SJSA1 (cell line): ENCODE data around the gene RND1. TPM values are rescaled to one million over a fixed set of nuclear protein-coding genes. Genes with fewer than 3 reads are reported as not detected.
A peak's percentile ranks its signal among the peaks of the same experiment; 100 is the strongest.

Experiments
- DNase-seq, 2 experiments: peaks; one replicate each; pipeline ENCODE4 v3.0.0-alpha.2; 2015 to 2020; ENCODE audit warnings: low spot score in 2 of 2, low read depth in 1 of 2
- H3K27ac ChIP-seq: fragments of 250-450 bp; sonication (Bioruptor Pico); 2 replicates; pipeline ENCODE4 v1.5.1; 2020; ENCODE audit warnings: mild to moderate bottlenecking, moderate library complexity
- H3K27me3 ChIP-seq: fragments of 250-450 bp; sonication (Bioruptor Pico); replicated peaks from 2 replicates; pipeline ENCODE4 v1.5.1; 2020; ENCODE audit warnings: mild to moderate bottlenecking, moderate library complexity
- H3K36me3 ChIP-seq: fragments of 250-450 bp; sonication (Bioruptor Pico); 2 replicates; pipeline ENCODE4 v1.5.1; 2020; ENCODE audit warnings: mild to moderate bottlenecking
- H3K4me1 ChIP-seq: fragments of 250-450 bp; sonication (Bioruptor Pico); replicated peaks from 2 replicates; pipeline ENCODE4 v1.6.1; 2021; ENCODE audit warnings: mild to moderate bottlenecking
- H3K4me3 ChIP-seq: fragments of 250-450 bp; sonication (Bioruptor Pico); 2 replicates; pipeline ENCODE4 v1.5.1; 2020; ENCODE audit warnings: mild to moderate bottlenecking
- H3K9me3 ChIP-seq: fragments of 250-450 bp; sonication (Bioruptor Pico); replicated peaks from 2 replicates; pipeline ENCODE4 v1.5.1; 2020; ENCODE audit warnings: mild to moderate bottlenecking
- total RNA-seq: library from RNA; depleted of rRNA; stranded (reverse); fragments of >200 nt; shearing (Covaris generic); gene quantifications from 2 replicates; pipeline ENCODE4 v1.2.3, GENCODE V29; 2014

The RND1 gene
- total RNA-seq, 1 experiment from 2014 or later: not detected

DNA sequence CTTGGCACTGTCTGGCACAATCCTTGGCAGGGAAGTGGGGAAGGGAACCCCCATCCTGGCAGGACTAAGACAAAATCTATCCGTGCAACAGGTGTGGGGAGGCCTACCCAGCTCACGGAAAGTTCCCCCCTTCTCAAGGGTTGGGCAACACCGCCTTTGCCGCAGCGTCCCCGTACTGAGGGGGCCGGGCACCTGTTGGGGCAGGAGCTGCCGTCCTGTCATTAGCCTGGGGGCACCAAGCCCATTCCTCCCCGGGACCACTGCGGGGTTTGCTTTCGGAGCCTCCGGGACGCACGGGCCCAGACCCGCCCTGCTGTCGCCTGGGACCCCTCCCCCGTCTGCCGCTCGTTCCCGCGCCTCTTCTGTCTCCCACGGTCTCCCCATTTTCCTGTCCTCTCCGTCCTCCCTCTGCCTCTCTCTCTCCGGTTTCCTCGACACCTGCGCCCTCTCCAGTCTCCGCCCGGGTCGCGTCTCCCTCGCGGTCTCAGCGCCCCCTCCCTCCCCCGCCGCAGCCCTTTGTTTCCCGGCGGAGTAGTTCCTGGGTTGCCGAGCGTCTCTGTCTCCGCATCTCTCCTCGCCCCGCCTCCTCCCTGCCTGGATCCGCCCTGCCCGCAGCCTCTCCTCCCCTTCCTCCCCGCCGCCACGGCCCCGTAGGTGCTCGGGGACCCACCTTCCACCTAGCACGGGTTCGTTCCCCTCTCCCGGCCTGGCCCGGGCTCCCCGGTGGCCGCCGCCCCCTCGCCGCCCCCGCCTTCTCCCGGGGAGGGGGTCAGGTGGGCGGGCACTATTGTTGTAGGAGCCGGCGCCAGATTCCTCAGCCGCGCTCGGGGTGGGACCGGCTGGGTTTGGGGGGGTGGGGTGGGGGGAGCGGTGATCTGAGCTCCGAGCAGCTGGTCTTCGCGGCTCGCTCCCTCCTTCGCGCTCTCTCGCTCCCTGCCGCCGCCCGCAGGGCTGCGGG is 47.5 kb downstream of the RND1 start, which contains the start of gene CACNB3:
Gene CACNB3, plus strand, starts transcription at position 624 of the 958 bp plus-strand sequence. CDS start 434 bp downstream, outside the sequence.
- Histone ChIP-seq H3K4me1 (peaks cover 20% of the 10 kb centered on the region), H3K9me3 (no peaks in the 10 kb centered on the region; the same call in 1 of the 2 replicates), H3K27ac (no peak within 1 kb of the TSS), H3K36me3 (no peaks in the 10 kb centered on the region), H3K27me3 (no peaks in the 10 kb centered on the region), H3K4me3 (peak within 1 kb of the TSS; percentile 49)
- peak; percentile 36 to 73 for DNase-seq

GRCh38 chr12:48816143-48816854 is 49.4 kb downstream of the RND1 start:
- Histone ChIP-seq H3K4me1 (peaks cover 24% of the 10 kb centered on the region), H3K9me3 (no peaks in the 10 kb centered on the region; the same call in 1 of the 2 replicates), H3K36me3 (no peaks in the 10 kb centered on the region), H3K27me3 (no peaks in the 10 kb centered on the region), H3K27ac (no peak overlapping the region), H3K4me3 (no peak overlapping the region)
- no peak for DNase-seq

DNA sequence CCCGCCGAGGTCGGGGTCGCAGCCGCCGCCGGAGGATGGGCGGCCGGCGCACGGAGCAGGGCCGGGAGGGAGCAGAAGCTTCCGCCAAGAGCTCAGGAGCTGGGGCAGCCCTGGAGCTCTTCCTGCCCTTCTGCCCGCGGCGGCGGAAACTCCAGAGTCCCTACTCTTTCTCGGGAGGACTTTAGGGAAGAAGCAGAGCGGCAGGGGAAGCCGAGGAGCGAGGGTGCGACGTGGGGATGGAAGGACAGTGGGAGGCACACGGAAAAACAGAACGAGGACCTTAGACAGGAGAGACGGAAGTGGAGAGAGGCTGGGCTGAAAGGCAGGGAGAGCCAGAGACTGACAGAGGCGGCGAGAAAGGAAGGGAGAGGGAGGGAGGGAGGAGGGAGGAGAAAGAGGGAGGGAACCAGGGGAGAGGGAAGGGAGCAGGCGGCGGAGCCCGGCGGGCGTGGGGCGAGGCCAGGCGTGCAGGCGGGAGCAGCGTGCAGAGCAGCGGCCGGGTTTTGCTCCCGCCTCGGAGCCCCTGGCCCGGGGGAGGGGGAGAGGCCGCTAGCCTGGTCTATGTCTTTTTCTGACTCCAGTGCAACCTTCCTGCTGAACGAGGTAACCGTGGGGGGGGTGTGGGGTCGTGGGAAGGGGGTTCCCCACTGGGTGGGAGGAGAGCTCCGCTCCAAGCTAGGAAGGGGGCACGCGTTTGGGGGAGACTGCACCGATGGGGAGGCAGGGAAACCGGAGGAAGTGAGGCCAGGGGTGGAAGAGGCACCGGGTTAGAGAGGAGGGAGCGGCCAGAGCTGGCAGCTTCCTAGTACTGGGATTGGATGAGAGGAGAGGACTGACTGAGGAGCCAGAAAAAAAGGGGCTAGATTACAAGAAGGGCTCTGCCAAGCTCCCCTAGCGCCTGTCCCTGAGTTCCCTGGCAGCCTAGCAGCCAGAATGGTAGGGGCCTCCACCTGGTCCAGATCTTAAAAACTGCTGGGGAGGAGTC is 50.3 kb downstream of the RND1 start:
- Histone ChIP-seq H3K9me3 (no peaks in the 10 kb centered on the region; the same call in 1 of the 2 replicates), H3K4me3 (peak overlapping the region; percentile 55), H3K27ac (peak overlapping the region; percentile 9; the same call in 1 of the 2 replicates), H3K4me1 (peaks cover 33% of the 10 kb centered on the region), H3K36me3 (no peaks in the 10 kb centered on the region), H3K27me3 (no peaks in the 10 kb centered on the region)
- DNase-seq: peak; percentile 81 to 84

DNA sequence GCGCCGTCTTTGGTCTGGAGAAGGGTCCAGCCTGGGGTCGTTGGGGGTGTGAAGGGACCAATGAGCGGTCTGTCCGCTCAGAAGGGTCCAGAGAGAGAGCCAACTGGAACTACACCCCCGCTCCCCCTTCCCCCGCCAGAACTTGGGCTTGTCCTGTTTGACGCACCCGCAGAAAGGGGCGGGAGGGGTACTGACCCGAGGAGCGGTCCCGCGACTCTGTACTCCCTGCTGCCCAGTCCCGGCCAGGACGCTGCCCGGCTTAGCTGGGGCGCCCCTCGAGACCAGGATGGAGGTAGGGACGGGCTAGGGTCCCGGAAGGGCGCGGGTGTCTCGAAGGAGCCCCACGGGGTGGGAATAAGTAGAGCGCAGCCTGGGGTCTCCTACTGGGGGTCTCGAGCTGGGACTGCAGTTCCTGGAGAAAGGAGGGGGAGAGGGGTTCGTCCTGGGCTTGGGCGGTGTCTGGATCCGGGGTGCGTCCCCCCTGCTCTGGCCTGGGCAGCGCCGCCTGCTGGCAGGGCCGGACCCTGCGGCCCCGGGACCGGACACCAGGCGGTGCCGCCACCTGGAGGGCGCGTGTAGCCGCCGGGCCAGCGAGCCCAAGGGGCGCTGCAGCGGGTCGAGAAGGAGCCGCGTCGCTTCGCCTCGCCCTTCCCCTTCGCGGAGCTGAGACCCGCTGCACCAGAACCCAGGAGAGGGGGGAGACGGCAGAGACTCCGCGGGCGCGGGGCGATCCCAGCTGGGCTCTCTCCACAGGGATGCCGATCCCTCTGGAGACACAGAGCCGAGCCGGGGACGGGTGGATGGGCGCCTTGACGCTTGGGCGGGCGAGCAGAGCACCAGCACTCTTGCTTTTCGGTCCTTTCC is 51.2 kb downstream of the RND1 start:
- H3K27ac ChIP-seq: peak overlapping the region; percentile 9; the same call in 1 of the 2 replicates
- no peaks in the 10 kb centered on the region; the same call in 1 of the 2 replicates for H3K9me3 ChIP-seq
- peak overlapping the region; percentile 55 for H3K4me3 ChIP-seq
- H3K4me1 ChIP-seq: peaks cover 34% of the 10 kb centered on the region
- no peaks in the 10 kb centered on the region for H3K27me3 ChIP-seq
- H3K36me3 ChIP-seq: no peaks in the 10 kb centered on the region
- DNase-seq: peak; percentile 81 to 84

DNA sequence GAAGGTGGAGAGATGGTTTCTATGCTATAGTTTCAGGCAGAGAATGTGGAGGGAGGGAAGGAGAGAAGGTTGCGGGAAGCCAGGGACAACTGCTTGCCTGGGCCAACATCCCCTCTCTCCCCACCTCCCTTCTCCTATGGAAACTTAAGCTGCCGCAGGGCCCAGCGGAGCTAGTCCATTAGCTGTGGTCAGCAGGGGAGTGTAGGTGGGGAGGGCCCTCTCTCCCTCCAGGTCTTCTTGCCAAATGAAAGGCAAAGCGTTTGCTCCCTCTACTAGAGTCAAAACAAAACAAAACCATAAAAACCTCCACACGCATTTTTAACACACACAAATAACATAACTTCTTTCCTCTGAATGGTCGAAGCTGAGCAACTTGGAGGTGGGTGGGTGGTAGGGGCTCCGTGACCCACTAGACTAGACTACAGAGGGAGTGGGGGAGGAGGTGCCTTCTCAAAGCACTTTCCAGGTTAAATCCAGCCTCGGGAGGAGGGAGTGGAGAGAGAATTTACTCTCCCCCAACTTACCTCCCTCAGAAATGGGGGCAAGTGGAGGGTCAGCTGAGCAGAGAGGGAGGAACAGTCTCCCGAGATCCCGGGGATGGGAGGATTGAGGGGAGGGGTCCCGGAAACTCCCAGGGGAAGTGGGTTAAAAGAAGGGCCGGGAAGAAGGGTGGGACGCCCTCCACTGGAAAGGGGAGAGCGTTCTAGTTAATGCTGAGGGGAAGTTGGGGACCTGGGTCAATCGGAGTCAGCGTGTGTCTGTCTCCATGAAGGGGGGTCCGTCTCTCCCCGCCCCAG is 52.0 kb downstream of the RND1 start:
- Histone ChIP-seq H3K27ac (no peak overlapping the region), H3K36me3 (no peaks in the 10 kb centered on the region), H3K4me1 (peaks cover 29% of the 10 kb centered on the region), H3K9me3 (no peaks in the 10 kb centered on the region; the same call in 1 of the 2 replicates), H3K4me3 (peak overlapping the region; percentile 55), H3K27me3 (no peaks in the 10 kb centered on the region)
- no peak for DNase-seq

DNA sequence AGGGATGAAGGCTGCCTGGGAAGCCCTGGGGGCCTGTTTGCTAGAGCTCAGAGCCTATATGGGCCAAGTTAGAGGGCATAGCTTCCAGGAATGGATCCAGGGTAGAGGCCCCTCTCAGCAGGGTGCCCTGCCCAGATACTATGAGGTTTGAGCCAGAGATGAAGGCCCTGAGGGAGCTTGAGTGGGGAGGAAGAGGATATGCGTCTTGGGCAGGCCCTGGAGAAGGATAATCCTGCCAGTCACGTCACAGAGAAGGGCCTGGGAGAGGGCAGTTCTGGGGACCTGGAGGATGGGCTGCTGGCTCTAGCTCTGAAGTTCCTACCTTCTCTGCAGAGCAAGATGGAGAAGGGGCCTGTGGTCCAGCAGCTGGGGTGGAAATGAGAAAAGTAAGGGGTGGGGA is 53.3 kb downstream of the RND1 start:
- Histone ChIP-seq H3K27ac (no peak overlapping the region), H3K9me3 (no peaks in the 10 kb centered on the region; the same call in 1 of the 2 replicates)
- DNase-seq: no peak

GRCh38 chr12:48811437-48812090 is 54.1 kb downstream of the RND1 start:
- H3K4me3 ChIP-seq: no peak overlapping the region
- no peaks in the 10 kb centered on the region for H3K9me3 ChIP-seq
- DNase-seq: no peak
- no peak overlapping the region for H3K27ac ChIP-seq
- peaks cover 25% of the 10 kb centered on the region for H3K4me1 ChIP-seq
- no peaks in the 10 kb centered on the region for H3K36me3 ChIP-seq
- no peaks in the 10 kb centered on the region for H3K27me3 ChIP-seq

More for the DNA sequence above, 53.3 kb downstream of the RND1 start:
- no peaks in the 10 kb centered on the region for H3K36me3 ChIP-seq
- H3K4me3 ChIP-seq: no peak overlapping the region
- no peaks in the 10 kb centered on the region for H3K27me3 ChIP-seq
- H3K4me1 ChIP-seq: peaks cover 25% of the 10 kb centered on the region

DNA sequence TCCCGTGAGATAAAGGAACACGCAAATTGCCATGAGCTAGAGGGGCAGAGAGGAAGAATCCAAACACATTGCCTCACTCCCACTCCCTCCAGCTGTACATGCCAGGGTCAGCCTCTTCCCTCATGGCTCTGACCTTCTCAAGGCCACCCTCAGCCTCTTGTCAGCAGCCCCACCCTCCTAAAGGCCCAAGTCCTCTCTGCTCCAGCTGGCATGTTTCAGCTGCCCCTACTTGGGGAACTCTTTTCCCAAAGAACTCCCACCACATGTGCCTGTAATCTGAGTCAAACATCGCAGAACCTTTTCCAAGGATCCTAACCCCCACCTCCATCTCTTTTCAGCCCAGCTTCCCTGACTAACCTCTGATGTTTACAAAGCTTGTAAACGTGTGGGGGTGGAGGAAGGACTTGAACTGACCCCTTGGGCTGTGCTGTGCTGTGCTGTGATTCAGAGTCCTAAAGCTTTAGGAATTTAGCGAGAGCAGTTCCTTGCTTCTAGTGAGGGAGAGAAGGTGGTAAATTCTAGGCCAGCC is 54.7 kb downstream of the RND1 start:
- H3K36me3 ChIP-seq: no peaks in the 10 kb centered on the region
- no peaks in the 10 kb centered on the region for H3K9me3 ChIP-seq
- H3K27me3 ChIP-seq: no peaks in the 10 kb centered on the region
- peak; percentile 63 to 72 for DNase-seq
- no peak overlapping the region for H3K27ac ChIP-seq
- peaks cover 22% of the 10 kb centered on the region for H3K4me1 ChIP-seq
- H3K4me3 ChIP-seq: no peak overlapping the region

DNA sequence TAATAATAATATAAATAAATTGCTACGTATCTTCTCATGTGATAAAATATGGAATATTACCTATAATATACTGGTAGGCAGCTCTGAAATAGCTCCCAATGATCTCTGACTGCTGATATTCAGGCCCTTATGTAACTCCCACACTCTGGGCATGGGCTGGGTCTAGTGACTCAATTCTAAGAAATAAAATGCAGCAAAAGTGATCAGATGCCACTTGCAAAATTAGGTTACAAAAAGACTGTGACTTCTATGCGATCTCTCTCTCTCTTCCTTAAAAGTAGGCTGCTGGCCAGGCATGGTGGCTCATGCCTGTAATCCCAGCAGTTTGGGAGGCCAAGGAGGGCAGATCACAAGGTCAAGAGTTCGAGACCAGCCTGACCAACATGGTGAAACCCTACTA is 57.7 kb downstream of the RND1 start:
- peaks cover 14% of the 10 kb centered on the region for H3K4me1 ChIP-seq
- H3K27me3 ChIP-seq: no peaks in the 10 kb centered on the region
- no peak overlapping the region for H3K4me3 ChIP-seq
- no peaks in the 10 kb centered on the region for H3K36me3 ChIP-seq
- H3K27ac ChIP-seq: no peak overlapping the region
- no peaks in the 10 kb centered on the region for H3K9me3 ChIP-seq
- no peak for DNase-seq
